ENCODE results near the gene PRKD2. TPM values are rescaled to one million over a fixed set of nuclear protein-coding genes. Genes with fewer than 3 reads are reported as not detected.

Gene PRKD2
- total and polyA plus RNA-seq, 2 experiments from 2014 or later: 11.9 to 14.2 TPM

DNA sequence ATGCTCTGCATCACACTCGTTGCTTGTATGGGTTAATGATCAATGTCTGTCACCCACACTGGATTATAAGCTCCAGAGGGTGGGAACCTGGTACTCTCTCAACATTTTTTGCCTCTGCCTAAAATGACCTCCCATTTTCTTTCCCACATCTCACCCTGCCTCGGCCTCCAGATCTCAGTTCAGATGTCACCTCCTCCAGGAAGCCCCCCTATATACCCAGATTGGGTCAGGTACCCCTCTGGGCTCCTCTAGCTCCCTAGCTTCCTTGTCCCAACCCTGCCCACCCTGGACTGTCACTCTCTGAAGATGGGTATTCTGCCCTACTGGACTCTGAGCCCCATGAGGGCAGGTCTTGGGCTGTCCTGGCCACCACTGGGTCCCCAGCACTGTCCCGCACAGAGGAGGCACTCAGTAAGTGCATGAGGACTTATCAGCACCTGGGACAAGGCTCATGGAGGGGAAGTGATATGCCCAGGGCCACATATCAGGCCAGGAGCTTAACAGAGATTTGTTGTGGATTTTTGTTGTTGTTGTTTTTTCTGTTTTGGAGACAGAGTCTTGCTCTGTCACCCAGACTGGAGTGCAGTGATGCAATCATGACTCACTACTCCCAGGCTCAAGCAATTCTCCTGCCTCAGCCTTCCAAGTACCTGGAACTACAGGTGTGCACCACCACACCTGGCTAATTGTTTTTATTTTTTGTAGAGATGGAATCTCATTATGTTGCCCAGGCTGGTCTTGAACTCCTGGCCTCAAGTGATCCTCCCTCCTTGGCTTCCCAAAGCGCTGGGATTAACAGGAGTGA, 23.8 kb downstream of the PRKD2 start:
- H3K36me3 ChIP-seq (ENCODE audit: low read depth): peaks cover 42% of the 10 kb centered on the region
- no peak for TF ChIP-seq EZH2 (IDR thresholded peaks at IDR 0.05; ENCODE audit: insufficient read depth, poor library complexity, severe bottlenecking)
- TF ChIP-seq EZH2phosphoT487 (IDR thresholded peaks at IDR 0.05; ENCODE audit: insufficient read depth, low read depth): no peak
- H3K4me3 ChIP-seq: no peak overlapping the region
- H3K9ac ChIP-seq: no peak overlapping the region
- no peaks in the 10 kb centered on the region for H3K9me3 ChIP-seq (ENCODE audit: low read depth)
- H3K4me2 ChIP-seq (ENCODE audit: unreplicated experiment): no peak overlapping the region
- DNase-seq: peak; percentile 21
- H3F3A ChIP-seq (ENCODE audit: insufficient read depth): no peaks in the 10 kb centered on the region
- no peaks in the 10 kb centered on the region for H3K9me2 ChIP-seq (ENCODE audit: insufficient read depth)
- WGBS, 2 experiments (ENCODE audit: low coverage in 1 of 2, low lambda C conversion rate in 2 of 2, missing lambda C conversion rate in 2 of 2): 89 to 92% methylated on average over 4 of the region's 4 CpGs
- H4K20me1 ChIP-seq (ENCODE audit: insufficient read depth): no peaks in the 10 kb centered on the region
- H3K27me3 ChIP-seq (replicated peaks; ENCODE audit: insufficient read depth): no peaks in the 10 kb centered on the region
- H3K4me1 ChIP-seq (ENCODE audit: insufficient read depth): no peaks in the 10 kb centered on the region
- H2AFZ ChIP-seq: no peak overlapping the region
- in situ Hi-C loops (cut with MboI): no loop called here
- no peaks in the 10 kb centered on the region for H3K79me2 ChIP-seq (ENCODE audit: insufficient read depth)
- H3K27ac ChIP-seq: no peak overlapping the region

- Histone ChIP-seq H3K4me3 (no peak overlapping the region), H3K36me3 (ENCODE audit: low read depth) (peaks cover 53% of the 10 kb centered on the region), H3K27ac (no peak overlapping the region), H2AFZ (no peak overlapping the region), H3K4me1 (ENCODE audit: insufficient read depth) (no peaks in the 10 kb centered on the region), H3K9me2 (ENCODE audit: insufficient read depth) (no peaks in the 10 kb centered on the region), H3K79me2 (ENCODE audit: insufficient read depth) (no peaks in the 10 kb centered on the region), H3K27me3 (replicated peaks; ENCODE audit: insufficient read depth) (no peaks in the 10 kb centered on the region), H3K9ac (no peak overlapping the region), H3F3A (ENCODE audit: insufficient read depth) (no peaks in the 10 kb centered on the region), H3K9me3 (ENCODE audit: low read depth) (no peaks in the 10 kb centered on the region), H3K4me2 (ENCODE audit: unreplicated experiment) (no peak overlapping the region), H4K20me1 (ENCODE audit: insufficient read depth) (no peaks in the 10 kb centered on the region)
- TF ChIP-seq EZH2 (IDR thresholded peaks at IDR 0.05; ENCODE audit: insufficient read depth, poor library complexity, severe bottlenecking) (no peak), EZH2phosphoT487 (IDR thresholded peaks at IDR 0.05; ENCODE audit: insufficient read depth, low read depth) (no peak)
- 93 to 96% methylated on average over 2 of the region's 2 CpGs for WGBS, 2 experiments (ENCODE audit: low coverage in 1 of 2, low lambda C conversion rate in 2 of 2, missing lambda C conversion rate in 2 of 2)
- in situ Hi-C loops (cut with MboI): no loop called here
- DNase-seq: no peak
These were observed 25.0 kb downstream of the PRKD2 start for GRCh38 chr19:46691948-46692347.

DNA sequence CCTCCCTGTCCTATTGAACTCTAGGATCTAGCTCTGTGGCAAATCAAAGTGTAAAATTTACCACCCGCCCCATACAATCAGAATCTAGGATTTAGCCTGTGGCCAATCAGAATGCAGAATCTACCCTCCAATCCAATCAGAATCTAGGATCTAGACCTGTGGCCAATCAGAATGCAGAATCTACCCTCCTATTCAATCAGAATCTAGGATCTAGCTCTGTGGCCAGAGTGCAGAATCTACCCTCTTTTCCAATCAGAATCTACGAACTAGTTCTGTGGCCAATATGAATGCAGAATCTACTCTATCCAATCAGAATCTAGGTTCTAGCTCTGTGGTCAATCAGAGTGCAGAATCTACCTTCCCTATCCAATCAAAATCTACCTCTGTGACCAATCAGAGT, 25.8 kb downstream of the PRKD2 start:
- 50% methylated on average over 2 of the region's 2 CpGs for WGBS, 2 experiments (ENCODE audit: low coverage in 1 of 2, low lambda C conversion rate in 2 of 2, missing lambda C conversion rate in 2 of 2)
- no peaks in the 10 kb centered on the region for H3F3A ChIP-seq (ENCODE audit: insufficient read depth)
- no peaks in the 10 kb centered on the region for H3K4me1 ChIP-seq (ENCODE audit: insufficient read depth)
- no peak overlapping the region for H2AFZ ChIP-seq
- TF ChIP-seq EZH2 (IDR thresholded peaks at IDR 0.05; ENCODE audit: insufficient read depth, poor library complexity, severe bottlenecking): no peak
- TF ChIP-seq EZH2phosphoT487 (IDR thresholded peaks at IDR 0.05; ENCODE audit: insufficient read depth, low read depth): no peak
- H3K9me3 ChIP-seq (ENCODE audit: low read depth): no peaks in the 10 kb centered on the region
- H3K27ac ChIP-seq: no peak overlapping the region
- no peaks in the 10 kb centered on the region for H3K79me2 ChIP-seq (ENCODE audit: insufficient read depth)
- H3K27me3 ChIP-seq (replicated peaks; ENCODE audit: insufficient read depth): no peaks in the 10 kb centered on the region
- in situ Hi-C loops (cut with MboI): no loop called here
- no peak for DNase-seq
- H3K9me2 ChIP-seq (ENCODE audit: insufficient read depth): no peaks in the 10 kb centered on the region
- H3K9ac ChIP-seq: no peak overlapping the region
- no peak overlapping the region for H3K4me3 ChIP-seq
- no peaks in the 10 kb centered on the region for H4K20me1 ChIP-seq (ENCODE audit: insufficient read depth)
- no peak overlapping the region for H3K4me2 ChIP-seq (ENCODE audit: unreplicated experiment)
- peaks cover 46% of the 10 kb centered on the region for H3K36me3 ChIP-seq (ENCODE audit: low read depth)

- no peak for DNase-seq
- TF ChIP-seq EZH2 (IDR thresholded peaks at IDR 0.05; ENCODE audit: insufficient read depth, poor library complexity, severe bottlenecking): no peak
- TF ChIP-seq EZH2phosphoT487 (IDR thresholded peaks at IDR 0.05; ENCODE audit: insufficient read depth, low read depth): no peak
- no peak overlapping the region for H2AFZ ChIP-seq
- H3K4me1 ChIP-seq (ENCODE audit: insufficient read depth): no peaks in the 10 kb centered on the region
- no peak overlapping the region for H3K4me3 ChIP-seq
- no peak overlapping the region for H3K4me2 ChIP-seq (ENCODE audit: unreplicated experiment)
- in situ Hi-C loops (cut with MboI): no loop called here
- H3K79me2 ChIP-seq (ENCODE audit: insufficient read depth): no peaks in the 10 kb centered on the region
- H3K27ac ChIP-seq: no peak overlapping the region
- H4K20me1 ChIP-seq (ENCODE audit: insufficient read depth): no peaks in the 10 kb centered on the region
- no peaks in the 10 kb centered on the region for H3K9me2 ChIP-seq (ENCODE audit: insufficient read depth)
- H3K27me3 ChIP-seq (replicated peaks; ENCODE audit: insufficient read depth): no peaks in the 10 kb centered on the region
- no peaks in the 10 kb centered on the region for H3K9me3 ChIP-seq (ENCODE audit: low read depth)
- WGBS, 2 experiments (ENCODE audit: low coverage in 1 of 2, low lambda C conversion rate in 2 of 2, missing lambda C conversion rate in 2 of 2): 96% methylated on average over 14 of the region's 14 CpGs
- no peak overlapping the region for H3K9ac ChIP-seq
- peaks cover 38% of the 10 kb centered on the region for H3K36me3 ChIP-seq (ENCODE audit: low read depth)
- H3F3A ChIP-seq (ENCODE audit: insufficient read depth): no peaks in the 10 kb centered on the region
These were observed 27.6 kb downstream of the PRKD2 start for GRCh38 chr19:46689358-46689757.

Data from GM23248 (cell line).